Body of pancreas (tissue), 4 donors: ENCODE results near the gene DRD4.

Source experiments
- POLR2A ChIP-seq, 3 donors: fragments of 450-650 bp; IDR thresholded peaks; one replicate each; pipeline ENCODE4 v1.6.1; 2016; ENCODE audit warnings: antibody characterized with exemption in 3 of 3, mild to moderate bottlenecking in 2 of 3
- TF ChIP-seq, protein P1 (sequence below), 7 experiments: fragments of 450-650 bp in 4 of 7; fragments of 200-600 bp in 3 of 7; sonication (generic) in 3 of 7; IDR thresholded peaks; one replicate each; pipeline ENCODE4 v1.5.1; 2016 to 2019; ENCODE audit warnings: antibody characterized with exemption in 7 of 7

DNA sequence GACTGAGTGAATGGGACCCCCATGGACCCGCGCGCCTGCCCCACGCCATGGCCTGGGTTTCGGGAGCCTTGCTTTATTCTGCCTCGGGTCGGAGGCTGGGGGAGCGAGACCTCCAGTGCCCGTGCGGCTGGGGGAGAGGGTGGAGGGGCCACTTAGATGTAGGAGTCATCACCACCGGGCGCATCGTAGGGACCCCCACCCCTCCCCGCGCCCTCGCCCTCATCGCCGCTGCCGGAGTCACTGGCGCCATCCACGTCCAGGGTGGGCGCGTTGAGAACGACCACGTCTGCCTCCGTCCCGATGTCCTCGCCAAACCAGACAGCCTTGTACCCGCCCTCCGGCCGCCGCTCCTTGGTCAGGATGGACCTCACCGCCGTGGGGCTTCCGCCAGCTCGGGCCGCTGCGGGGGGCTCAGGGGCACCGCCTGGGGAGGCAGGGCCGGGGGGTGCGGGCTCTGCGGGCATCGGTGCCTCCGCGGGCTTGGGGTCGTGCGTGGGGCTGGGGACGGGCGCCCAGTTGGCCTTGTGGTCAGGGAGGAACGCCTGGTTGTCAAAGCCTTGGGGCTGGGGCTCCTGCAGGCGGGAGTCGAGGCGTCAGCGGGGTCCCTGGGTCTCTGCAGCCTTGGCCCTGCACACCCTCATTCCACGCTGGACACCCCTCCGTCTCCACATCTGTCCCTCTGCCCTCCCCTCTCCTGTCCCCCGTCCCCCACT lies 19.7 kb upstream of the DRD4 start:
- TF ChIP-seq, protein P1, sequence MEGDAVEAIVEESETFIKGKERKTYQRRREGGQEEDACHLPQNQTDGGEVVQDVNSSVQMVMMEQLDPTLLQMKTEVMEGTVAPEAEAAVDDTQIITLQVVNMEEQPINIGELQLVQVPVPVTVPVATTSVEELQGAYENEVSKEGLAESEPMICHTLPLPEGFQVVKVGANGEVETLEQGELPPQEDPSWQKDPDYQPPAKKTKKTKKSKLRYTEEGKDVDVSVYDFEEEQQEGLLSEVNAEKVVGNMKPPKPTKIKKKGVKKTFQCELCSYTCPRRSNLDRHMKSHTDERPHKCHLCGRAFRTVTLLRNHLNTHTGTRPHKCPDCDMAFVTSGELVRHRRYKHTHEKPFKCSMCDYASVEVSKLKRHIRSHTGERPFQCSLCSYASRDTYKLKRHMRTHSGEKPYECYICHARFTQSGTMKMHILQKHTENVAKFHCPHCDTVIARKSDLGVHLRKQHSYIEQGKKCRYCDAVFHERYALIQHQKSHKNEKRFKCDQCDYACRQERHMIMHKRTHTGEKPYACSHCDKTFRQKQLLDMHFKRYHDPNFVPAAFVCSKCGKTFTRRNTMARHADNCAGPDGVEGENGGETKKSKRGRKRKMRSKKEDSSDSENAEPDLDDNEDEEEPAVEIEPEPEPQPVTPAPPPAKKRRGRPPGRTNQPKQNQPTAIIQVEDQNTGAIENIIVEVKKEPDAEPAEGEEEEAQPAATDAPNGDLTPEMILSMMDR (IDR thresholded peaks at IDR 0.05): no peak
- no peak for TF ChIP-seq POLR2A (IDR thresholded peaks at IDR 0.05)
